ENCODE data around the gene WDR54.
"Not testable (repeated sequence)": the region's sequence is repeated elsewhere in the genome, so short reads cannot be mapped to it uniquely, and the experiment has no call there.

WDR54 gene

GRCh38 chr2:74458132-74458937 is 36.8 kb downstream of the WDR54 start, which contains the start of gene WBP1:
Gene WBP1, plus strand, starts transcription at chr2:74458438. Its CDS starts 165 bp downstream, at chr2:74458603.
- DNase-seq: peak; percentile 100

GRCh38 chr2:74458938-74459363 is 37.4 kb downstream of the WDR54 start:
- DNase-seq: no peak

GRCh38 chr2:74459503-74460118 is 38.1 kb downstream of the WDR54 start:
- DNase-seq: not testable (repeated sequence)

- DNase-seq: not testable (repeated sequence)
These were observed 38.7 kb downstream of the WDR54 start for GRCh38 chr2:74460187-74460586.

GRCh38 chr2:74461187-74462053 is 39.9 kb downstream of the WDR54 start:
- no peak for DNase-seq

GRCh38 chr2:74462054-74462785 is 40.7 kb downstream of the WDR54 start:
- DNase-seq: no peak

- no peak for DNase-seq
These were observed 41.2 kb downstream of the WDR54 start for GRCh38 chr2:74462786-74463105.

- no peak for DNase-seq
These were observed 42.9 kb downstream of the WDR54 start for GRCh38 chr2:74464406-74464805.

GRCh38 chr2:74470742-74471141 is 49.2 kb downstream of the WDR54 start:
- DNase-seq: not testable (repeated sequence)

GRCh38 chr2:74471332-74472065 is 50.0 kb downstream of the WDR54 start:
- DNase-seq: no peak

- DNase-seq: peak; percentile 76
These were observed 50.8 kb downstream of the WDR54 start, which contains the start of gene MRPL53 for GRCh38 chr2:74472086-74472944. Gene MRPL53, minus strand, starts transcription at chr2:74472680. Its CDS starts 20 bp downstream, at chr2:74472660.

GRCh38 chr2:74472945-74473258 is 51.4 kb downstream of the WDR54 start:
- no peak for DNase-seq

- no peak for DNase-seq
These were observed 53.0 kb downstream of the WDR54 start for GRCh38 chr2:74474481-74474880.

- no peak for DNase-seq
These were observed 53.4 kb downstream of the WDR54 start for GRCh38 chr2:74474899-74475298.
